SK-N-SH treated with all-trans-retinoic acid at 6 μM for 48 hours (cell line): ENCODE measurements around the gene TNFSF4.

ENCODE experiments used
- ARNTL ChIP-seq: fragments of 450-650 bp; formaldehyde crosslinking; IDR thresholded peaks from 2 replicates; pipeline ENCODE4 v1.5.0; 2020; ENCODE audit warnings: low read depth, mild to moderate bottlenecking, moderate library complexity, borderline replicate concordance
- ESRRG ChIP-seq: fragments of 250-450 bp; sonication (Bioruptor Pico); IDR thresholded peaks from 2 replicates; pipeline ENCODE4 v1.6.1; 2021; ENCODE audit warnings: mild to moderate bottlenecking
- ISL1 ChIP-seq: fragments of 250-450 bp; sonication (Bioruptor Pico); IDR thresholded peaks from 2 replicates; pipeline ENCODE4 v2.1.2; 2022; ENCODE audit warnings: mild to moderate bottlenecking, moderate library complexity
- OSR1 ChIP-seq: fragments of 250-450 bp; sonication (Bioruptor Pico); IDR thresholded peaks from 2 replicates; pipeline ENCODE4 v1.8.0; 2022; ENCODE audit warnings: moderate library complexity, mild to moderate bottlenecking, inconsistent platforms
- SNAI2 ChIP-seq: fragments of 250-450 bp; sonication (Bioruptor Pico); IDR thresholded peaks from 2 replicates; pipeline ENCODE4 v1.5.0; 2020; ENCODE audit warnings: mild to moderate bottlenecking, moderate library complexity
- TOX ChIP-seq: fragments of 250-450 bp; sonication (Bioruptor Pico); IDR thresholded peaks from 2 replicates; pipeline ENCODE4 v1.8.0; 2021; ENCODE audit warnings: mild to moderate bottlenecking, moderate library complexity, borderline replicate concordance
- ZFP30 ChIP-seq: fragments of 450-650 bp; formaldehyde crosslinking; IDR thresholded peaks from 2 replicates; pipeline ENCODE4 v1.5.0; 2022; ENCODE audit warnings: mild to moderate bottlenecking, moderate library complexity
- ZNF70 ChIP-seq: fragments of 450-650 bp; formaldehyde crosslinking; IDR thresholded peaks from 2 replicates; pipeline ENCODE4 v1.5.0; 2020; ENCODE audit warnings: mild to moderate bottlenecking, moderate library complexity

GRCh38 chr1:173213665-173214064 is 6.5 kb upstream of the TNFSF4 start:
- no peak for TF ChIP-seq OSR1 (CRISPR knock-in tag)
- TF ChIP-seq ESRRG, result no peak
- TF ChIP-seq ZNF70 (CRISPR knock-in tag), result no peak
- no peak for TF ChIP-seq SNAI2
- no peak for TF ChIP-seq ISL1 (CRISPR knock-in tag)
- no peak for TF ChIP-seq ZFP30 (CRISPR knock-in tag)
- TF ChIP-seq TOX (CRISPR knock-in tag), result no peak
- no peak for TF ChIP-seq ARNTL (CRISPR knock-in tag)
